Hepatocyte (in vitro differentiated cells): ENCODE results near the gene SSTR4. TPM values are rescaled to one million over a fixed set of nuclear protein-coding genes. Genes with fewer than 3 reads are reported as not detected.

Experiments used
- DNase-seq: peaks from one replicate; pipeline ENCODE4 v3.0.0-alpha.2; 2016; ENCODE audit warnings: low spot score
- H2AFZ ChIP-seq: fragments of 200-600 bp; sonication (generic); 2 replicates; pipeline ENCODE4 v1.6.0; 2016; ENCODE audit warnings: antibody characterized with exemption, mild to moderate bottlenecking
- H3K27ac ChIP-seq: fragments of 200-600 bp; sonication (generic); 2 replicates; pipeline ENCODE4 v1.5.1; 2016; ENCODE audit warnings: mild to moderate bottlenecking
- H3K27me3 ChIP-seq: fragments of 200-600 bp; sonication (generic); 2 replicates; pipeline ENCODE4 v1.6.1; 2016
- H3K36me3 ChIP-seq: fragments of 200-600 bp; sonication (generic); replicated peaks from 2 replicates; pipeline ENCODE4 v1.5.1; 2016; ENCODE audit warnings: low read depth; ENCODE audit not compliant: insufficient read depth
- H3K4me1 ChIP-seq: fragments of 200-600 bp; sonication (generic); 2 replicates; pipeline ENCODE4 v1.5.1; 2016; ENCODE audit warnings: mild to moderate bottlenecking, moderate library complexity; ENCODE audit not compliant: insufficient read depth
- H3K4me2 ChIP-seq: fragments of 200-600 bp; sonication (generic); 2 replicates; pipeline ENCODE4 v1.6.0; 2016
- H3K4me3 ChIP-seq: fragments of 200-600 bp; sonication (generic); 2 replicates; pipeline ENCODE4 v1.5.1; 2016; ENCODE audit warnings: mild to moderate bottlenecking
- H3K79me2 ChIP-seq: fragments of 200-600 bp; sonication (generic); 2 replicates; pipeline ENCODE4 v1.6.0; 2017; ENCODE audit warnings: mild to moderate bottlenecking
- H3K9me2 ChIP-seq: fragments of 200-600 bp; sonication (generic); replicated peaks from 2 replicates; pipeline ENCODE4 v1.6.0; 2017; ENCODE audit warnings: mild to moderate bottlenecking; ENCODE audit not compliant: insufficient read depth
- H3K9me3 ChIP-seq: fragments of 200-600 bp; sonication (generic); 2 replicates; pipeline ENCODE4 v1.5.1; 2016; ENCODE audit warnings: low read depth, mild to moderate bottlenecking
- H4K20me1 ChIP-seq: fragments of 200-600 bp; sonication (generic); 2 replicates; pipeline ENCODE4 v1.6.0; 2016; ENCODE audit warnings: mild to moderate bottlenecking; ENCODE audit not compliant: insufficient read depth, poor library complexity, severe bottlenecking
- EZH2 ChIP-seq: fragments of 200-600 bp; sonication (generic); IDR thresholded peaks from 2 replicates; pipeline ENCODE4 v1.6.1; 2016; ENCODE audit warnings: antibody characterized with exemption, mild to moderate bottlenecking, borderline replicate concordance
- EZH2phosphoT487 ChIP-seq: fragments of 200-600 bp; sonication (generic); IDR thresholded peaks from one replicate; pipeline ENCODE4 v1.6.1; 2018; ENCODE audit warnings: antibody characterized with exemption, mild to moderate bottlenecking, low read depth, moderate library complexity; ENCODE audit not compliant: unreplicated experiment, severe bottlenecking
- WGBS: methylation state at CpG from one replicate; pipeline ENCODE4 v1.1.6; 2016; ENCODE audit warnings: low lambda C conversion rate; ENCODE audit errors: missing lambda C conversion rate; 5-methylcytosine and 5-hydroxymethylcytosine counted together
- polyA plus RNA-seq: library from polyadenylated mRNA; unstranded; fragments of >200 nt; fragmentation: Nextera tagmentation; extraction: Ambion mirVana; gene quantifications from 2 replicates; pipeline ENCODE4 v1.2.1, GENCODE V29; 2016
- total RNA-seq: library from RNA; depleted of rRNA; stranded (reverse); fragments of >200 nt; gene quantifications from 2 replicates; pipeline ENCODE4 v1.2.3, GENCODE V29; 2014
- TF ChIP-seq, protein P1 (sequence below): fragments of 200-600 bp; sonication (generic); IDR thresholded peaks from 2 replicates; pipeline ENCODE4 v1.5.1; 2016; ENCODE audit warnings: antibody characterized with exemption, mild to moderate bottlenecking; ENCODE audit not compliant: poor library complexity

The SSTR4 gene
- total and polyA plus RNA-seq, 2 experiments from 2014 or later, result 0.53 TPM; not detected in 1

DNA sequence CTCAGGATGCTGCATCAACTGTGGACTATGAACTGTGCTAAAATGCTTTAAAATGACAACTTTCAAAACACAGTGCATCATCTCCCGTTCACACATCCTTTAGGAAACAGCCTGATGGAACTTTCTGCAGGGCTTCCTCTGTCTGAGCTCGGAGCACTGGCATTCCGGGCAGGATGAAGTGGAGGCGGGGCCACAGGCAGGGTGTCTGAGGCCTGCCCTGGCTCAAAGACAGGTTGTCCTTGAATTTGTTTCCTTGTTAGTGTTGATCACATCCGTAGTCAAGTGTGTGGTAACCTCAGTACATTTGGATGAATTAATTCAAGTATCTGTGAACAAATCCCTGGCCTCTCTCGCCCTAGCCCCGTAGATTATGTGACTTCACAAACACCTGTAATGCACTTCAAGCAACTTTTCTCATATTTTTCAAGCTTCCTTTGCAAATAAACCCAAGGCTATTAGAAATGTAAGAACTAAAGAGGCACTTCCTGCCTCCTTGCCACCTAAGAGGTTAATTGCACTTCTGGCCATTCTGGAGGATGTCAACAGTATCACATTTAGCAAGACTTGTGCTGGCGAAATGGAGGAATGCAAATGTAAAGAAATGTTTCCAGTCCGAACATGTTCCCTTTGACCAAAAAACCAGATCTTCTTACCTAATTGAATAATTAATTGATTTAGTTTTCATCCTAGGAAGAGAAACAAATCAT is 47.9 kb downstream of the SSTR4 start:
- no peaks in the 10 kb centered on the region for H3K27me3 ChIP-seq
- H3K4me2 ChIP-seq, result no peak overlapping the region
- no peaks in the 10 kb centered on the region for H3K4me1 ChIP-seq
- no peaks in the 10 kb centered on the region for H3K9me3 ChIP-seq
- no peak overlapping the region for H3K27ac ChIP-seq
- TF ChIP-seq EZH2 (no peak), EZH2phosphoT487 (no peak)
- TF ChIP-seq, protein P1, sequence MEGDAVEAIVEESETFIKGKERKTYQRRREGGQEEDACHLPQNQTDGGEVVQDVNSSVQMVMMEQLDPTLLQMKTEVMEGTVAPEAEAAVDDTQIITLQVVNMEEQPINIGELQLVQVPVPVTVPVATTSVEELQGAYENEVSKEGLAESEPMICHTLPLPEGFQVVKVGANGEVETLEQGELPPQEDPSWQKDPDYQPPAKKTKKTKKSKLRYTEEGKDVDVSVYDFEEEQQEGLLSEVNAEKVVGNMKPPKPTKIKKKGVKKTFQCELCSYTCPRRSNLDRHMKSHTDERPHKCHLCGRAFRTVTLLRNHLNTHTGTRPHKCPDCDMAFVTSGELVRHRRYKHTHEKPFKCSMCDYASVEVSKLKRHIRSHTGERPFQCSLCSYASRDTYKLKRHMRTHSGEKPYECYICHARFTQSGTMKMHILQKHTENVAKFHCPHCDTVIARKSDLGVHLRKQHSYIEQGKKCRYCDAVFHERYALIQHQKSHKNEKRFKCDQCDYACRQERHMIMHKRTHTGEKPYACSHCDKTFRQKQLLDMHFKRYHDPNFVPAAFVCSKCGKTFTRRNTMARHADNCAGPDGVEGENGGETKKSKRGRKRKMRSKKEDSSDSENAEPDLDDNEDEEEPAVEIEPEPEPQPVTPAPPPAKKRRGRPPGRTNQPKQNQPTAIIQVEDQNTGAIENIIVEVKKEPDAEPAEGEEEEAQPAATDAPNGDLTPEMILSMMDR, result no peak
- no peak overlapping the region for H2AFZ ChIP-seq
- H3K4me3 ChIP-seq, result no peak overlapping the region
- no peak for DNase-seq
- no peaks in the 10 kb centered on the region for H3K36me3 ChIP-seq
- no peaks in the 10 kb centered on the region for H4K20me1 ChIP-seq
- H3K79me2 ChIP-seq, result no peaks in the 10 kb centered on the region
- 69% methylated on average over 9 of the region's 9 CpGs for WGBS
- H3K9me2 ChIP-seq, result no peaks in the 10 kb centered on the region

DNA sequence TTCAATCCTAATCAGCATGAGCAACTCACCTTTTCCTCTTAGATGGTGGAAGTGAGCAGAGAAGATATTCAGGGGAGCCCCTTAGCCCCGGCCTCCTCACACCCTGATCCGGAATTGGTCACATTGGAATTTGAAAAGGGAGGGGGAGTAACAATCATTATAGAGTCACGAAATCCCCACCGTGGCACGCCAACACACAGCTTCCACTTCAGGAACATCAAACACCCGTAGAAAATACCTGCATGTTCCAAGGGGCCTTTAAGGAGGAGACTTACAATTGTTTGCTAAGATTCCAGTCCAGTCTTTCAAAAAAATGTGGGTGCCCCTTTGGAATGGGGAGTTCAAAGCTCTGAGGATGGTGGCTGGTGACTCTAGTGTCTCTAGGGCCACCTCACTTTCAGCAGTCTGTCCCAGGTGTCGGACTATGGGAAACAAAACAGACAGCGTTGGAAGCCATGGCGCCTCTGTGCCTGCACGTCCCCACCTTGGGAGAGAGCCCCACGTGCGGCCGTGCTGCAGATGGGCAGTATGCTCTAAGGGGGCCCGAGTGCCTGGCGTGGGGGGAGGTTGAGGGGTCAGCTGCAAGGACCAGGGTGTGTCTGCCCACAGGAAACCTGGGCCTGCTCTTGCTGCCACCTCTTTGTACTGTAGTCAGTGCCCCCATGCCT is 48.6 kb downstream of the SSTR4 start:
- H3K4me2 ChIP-seq, result no peak overlapping the region
- DNase-seq, result no peak
- H4K20me1 ChIP-seq, result no peaks in the 10 kb centered on the region
- no peaks in the 10 kb centered on the region for H3K9me2 ChIP-seq
- no peak overlapping the region for H3K4me3 ChIP-seq
- H3K9me3 ChIP-seq, result no peaks in the 10 kb centered on the region
- TF ChIP-seq EZH2 (no peak), EZH2phosphoT487 (no peak)
- TF ChIP-seq, protein P1, result no peak
- H3K36me3 ChIP-seq, result no peaks in the 10 kb centered on the region
- WGBS, result 87% methylated on average over 14 of the region's 15 CpGs
- no peaks in the 10 kb centered on the region for H3K27me3 ChIP-seq
- no peak overlapping the region for H2AFZ ChIP-seq
- no peak overlapping the region for H3K27ac ChIP-seq
- no peaks in the 10 kb centered on the region for H3K4me1 ChIP-seq
- H3K79me2 ChIP-seq, result no peaks in the 10 kb centered on the region

DNA sequence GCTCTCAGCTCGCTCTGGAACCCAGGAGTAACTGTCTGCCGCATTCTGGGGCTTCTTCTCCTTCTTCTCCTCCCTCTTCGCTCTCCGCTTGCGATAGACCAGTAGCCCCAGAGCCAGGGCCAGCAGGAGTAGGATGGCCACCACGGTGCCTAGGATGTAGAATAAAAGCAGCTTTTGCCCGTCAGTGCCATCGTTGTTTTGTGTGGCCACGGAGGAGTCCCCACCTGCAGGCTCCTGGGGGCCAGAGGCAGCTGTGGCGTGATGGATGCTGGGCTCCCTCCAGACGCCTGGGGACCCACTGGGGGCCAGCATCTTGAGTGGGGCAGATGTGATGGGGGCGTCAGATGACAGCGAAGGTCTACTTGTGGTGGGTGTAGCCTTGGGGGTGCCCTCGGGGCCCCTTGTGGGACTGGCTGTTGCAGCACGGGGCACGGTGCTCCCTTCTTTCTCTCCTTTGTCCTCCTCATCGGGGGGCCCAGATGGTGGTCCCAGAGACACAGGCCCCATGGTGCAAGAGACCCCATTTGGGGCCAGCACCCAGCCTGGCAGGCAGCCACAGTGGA is 49.3 kb downstream of the SSTR4 start:
- Histone ChIP-seq H3K27me3 (no peaks in the 10 kb centered on the region), H4K20me1 (no peaks in the 10 kb centered on the region), H3K36me3 (no peaks in the 10 kb centered on the region), H3K79me2 (no peaks in the 10 kb centered on the region), H3K4me3 (no peak overlapping the region), H3K4me1 (no peaks in the 10 kb centered on the region), H2AFZ (no peak overlapping the region), H3K9me3 (no peaks in the 10 kb centered on the region), H3K27ac (no peak overlapping the region), H3K9me2 (no peaks in the 10 kb centered on the region), H3K4me2 (no peak overlapping the region)
- TF ChIP-seq EZH2phosphoT487, result no peak
- TF ChIP-seq EZH2, result no peak
- TF ChIP-seq, protein P1, result no peak
- 97% methylated on average over 16 of the region's 17 CpGs for whole genome bisulfite sequencing
- DNase-seq, result no peak
